Measurements from ENCODE around the gene PDE3B. TPM values are rescaled to one million over a fixed set of nuclear protein-coding genes. Genes with fewer than 3 reads are reported as not detected.

PDE3B gene
- total and polyA plus RNA-seq, 2 of the 8 experiments (the other 6 are each of a cell fraction or from before 2014, with no cell fraction given) = 2.7 to 10.9 TPM

GRCh38 chr11:14898906-14899305, 255.3 kb downstream of the PDE3B start (continued):
- no peak for TF ChIP-seq TAF7 (optimal IDR thresholded peaks at IDR 0.05; ENCODE audit: borderline replicate concordance, low read depth, low read length)
- no peak for TF ChIP-seq SRF (IDR thresholded peaks at IDR 0.05; ENCODE audit: low read depth, low read length)
- no peak for TF ChIP-seq EGR1 (IDR thresholded peaks at IDR 0.05; ENCODE audit: borderline replicate concordance, low read depth, low read length)
- TF ChIP-seq BACH1 (IDR thresholded peaks at IDR 0.05; ENCODE audit: low read length) = no peak
- no peak for TF ChIP-seq ATF3 (IDR thresholded peaks at IDR 0.05; ENCODE audit: insufficient read depth, low read depth, low read length)

All from H1 (cell line).